ENCODE results near the gene NUAK1.

Gene NUAK1

DNA sequence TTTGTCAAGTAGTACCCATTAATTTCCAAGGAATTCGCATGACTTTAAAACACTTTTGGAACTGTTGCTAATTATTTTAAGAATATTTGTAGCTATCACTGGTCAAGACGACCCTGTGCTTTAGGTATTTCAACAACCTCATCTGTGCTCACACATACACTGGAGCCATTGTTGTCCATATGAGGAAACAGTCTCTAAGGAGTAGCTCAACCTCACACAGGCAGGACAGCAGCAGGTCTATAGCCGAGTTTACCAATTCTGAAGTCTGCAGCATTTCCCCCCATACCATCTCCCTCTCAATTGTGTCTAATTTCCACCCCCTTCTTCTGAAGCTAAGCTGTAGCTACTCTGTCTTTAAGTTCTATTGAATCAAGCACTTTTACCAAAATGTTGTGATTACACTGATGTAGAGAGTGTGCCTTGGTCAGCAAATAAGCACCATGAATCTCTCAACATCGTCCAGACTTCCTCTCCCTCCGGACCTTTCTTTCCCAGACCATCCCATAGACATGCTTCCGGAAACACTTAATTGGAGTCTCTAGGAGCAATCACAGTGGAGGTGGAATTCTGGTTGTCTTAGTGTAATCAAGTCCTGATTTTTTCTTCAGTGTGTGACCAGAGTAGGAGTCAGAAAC is 48.5 kb upstream of the NUAK1 start:
- peaks cover 7% of the 10 kb centered on the region for H3K27me3 ChIP-seq (ENCODE audit: insufficient read depth, poor library complexity, severe bottlenecking)
- H3K4me3 ChIP-seq (replicated peaks; ENCODE audit: insufficient read depth, low read length): no peak overlapping the region
- TF ChIP-seq POLR2AphosphoS5 (IDR thresholded peaks at IDR 0.05; ENCODE audit: low read depth) (no peak), GABPA (IDR thresholded peaks at IDR 0.05; ENCODE audit: low read depth) (no peak), SPI1 (IDR thresholded peaks at IDR 0.05; ENCODE audit: borderline replicate concordance, low read depth) (no peak)
- TF ChIP-seq, protein P1, sequence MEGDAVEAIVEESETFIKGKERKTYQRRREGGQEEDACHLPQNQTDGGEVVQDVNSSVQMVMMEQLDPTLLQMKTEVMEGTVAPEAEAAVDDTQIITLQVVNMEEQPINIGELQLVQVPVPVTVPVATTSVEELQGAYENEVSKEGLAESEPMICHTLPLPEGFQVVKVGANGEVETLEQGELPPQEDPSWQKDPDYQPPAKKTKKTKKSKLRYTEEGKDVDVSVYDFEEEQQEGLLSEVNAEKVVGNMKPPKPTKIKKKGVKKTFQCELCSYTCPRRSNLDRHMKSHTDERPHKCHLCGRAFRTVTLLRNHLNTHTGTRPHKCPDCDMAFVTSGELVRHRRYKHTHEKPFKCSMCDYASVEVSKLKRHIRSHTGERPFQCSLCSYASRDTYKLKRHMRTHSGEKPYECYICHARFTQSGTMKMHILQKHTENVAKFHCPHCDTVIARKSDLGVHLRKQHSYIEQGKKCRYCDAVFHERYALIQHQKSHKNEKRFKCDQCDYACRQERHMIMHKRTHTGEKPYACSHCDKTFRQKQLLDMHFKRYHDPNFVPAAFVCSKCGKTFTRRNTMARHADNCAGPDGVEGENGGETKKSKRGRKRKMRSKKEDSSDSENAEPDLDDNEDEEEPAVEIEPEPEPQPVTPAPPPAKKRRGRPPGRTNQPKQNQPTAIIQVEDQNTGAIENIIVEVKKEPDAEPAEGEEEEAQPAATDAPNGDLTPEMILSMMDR (IDR thresholded peaks at IDR 0.05; ENCODE audit: insufficient read depth, low read length): no peak
- TF ChIP-seq, protein P2, sequence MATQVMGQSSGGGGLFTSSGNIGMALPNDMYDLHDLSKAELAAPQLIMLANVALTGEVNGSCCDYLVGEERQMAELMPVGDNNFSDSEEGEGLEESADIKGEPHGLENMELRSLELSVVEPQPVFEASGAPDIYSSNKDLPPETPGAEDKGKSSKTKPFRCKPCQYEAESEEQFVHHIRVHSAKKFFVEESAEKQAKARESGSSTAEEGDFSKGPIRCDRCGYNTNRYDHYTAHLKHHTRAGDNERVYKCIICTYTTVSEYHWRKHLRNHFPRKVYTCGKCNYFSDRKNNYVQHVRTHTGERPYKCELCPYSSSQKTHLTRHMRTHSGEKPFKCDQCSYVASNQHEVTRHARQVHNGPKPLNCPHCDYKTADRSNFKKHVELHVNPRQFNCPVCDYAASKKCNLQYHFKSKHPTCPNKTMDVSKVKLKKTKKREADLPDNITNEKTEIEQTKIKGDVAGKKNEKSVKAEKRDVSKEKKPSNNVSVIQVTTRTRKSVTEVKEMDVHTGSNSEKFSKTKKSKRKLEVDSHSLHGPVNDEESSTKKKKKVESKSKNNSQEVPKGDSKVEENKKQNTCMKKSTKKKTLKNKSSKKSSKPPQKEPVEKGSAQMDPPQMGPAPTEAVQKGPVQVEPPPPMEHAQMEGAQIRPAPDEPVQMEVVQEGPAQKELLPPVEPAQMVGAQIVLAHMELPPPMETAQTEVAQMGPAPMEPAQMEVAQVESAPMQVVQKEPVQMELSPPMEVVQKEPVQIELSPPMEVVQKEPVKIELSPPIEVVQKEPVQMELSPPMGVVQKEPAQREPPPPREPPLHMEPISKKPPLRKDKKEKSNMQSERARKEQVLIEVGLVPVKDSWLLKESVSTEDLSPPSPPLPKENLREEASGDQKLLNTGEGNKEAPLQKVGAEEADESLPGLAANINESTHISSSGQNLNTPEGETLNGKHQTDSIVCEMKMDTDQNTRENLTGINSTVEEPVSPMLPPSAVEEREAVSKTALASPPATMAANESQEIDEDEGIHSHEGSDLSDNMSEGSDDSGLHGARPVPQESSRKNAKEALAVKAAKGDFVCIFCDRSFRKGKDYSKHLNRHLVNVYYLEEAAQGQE (IDR thresholded peaks at IDR 0.05; ENCODE audit: insufficient replicate concordance, low read depth): no peak
- no peak overlapping the region for H3K27ac ChIP-seq (replicated peaks)
- DNase-seq (ENCODE audit: low read depth in 1 of 2, low spot score in 1 of 2): no peak

DNA sequence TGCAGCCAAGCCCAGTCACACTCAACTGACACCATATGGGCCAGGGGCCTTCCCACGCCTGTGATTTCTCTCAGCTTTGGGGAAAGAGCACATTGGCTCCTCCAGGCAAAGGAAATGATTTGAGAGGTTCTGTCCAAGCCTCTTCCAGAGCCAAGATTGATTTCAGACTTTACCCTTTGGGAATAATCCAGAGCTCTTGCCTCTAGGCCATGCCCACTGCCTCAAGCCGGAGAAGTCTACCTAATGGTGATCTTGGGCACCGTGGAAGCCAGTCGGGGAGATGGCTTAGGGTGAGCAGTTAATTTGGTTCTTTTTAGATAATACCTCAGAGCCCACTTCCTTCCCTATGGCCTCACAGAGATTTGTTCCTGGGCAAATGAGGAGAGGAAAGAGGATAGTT is 45.0 kb upstream of the NUAK1 start:
- Histone ChIP-seq H3K27ac (replicated peaks) (no peak overlapping the region), H3K4me3 (replicated peaks; ENCODE audit: insufficient read depth, low read length) (no peak overlapping the region), H3K27me3 (ENCODE audit: insufficient read depth, poor library complexity, severe bottlenecking) (peaks cover 7% of the 10 kb centered on the region)
- no peak for DNase-seq (ENCODE audit: low read depth in 1 of 2, low spot score in 1 of 2)
- TF ChIP-seq POLR2AphosphoS5 (IDR thresholded peaks at IDR 0.05; ENCODE audit: low read depth) (no peak), SPI1 (IDR thresholded peaks at IDR 0.05; ENCODE audit: borderline replicate concordance, low read depth) (no peak), GABPA (IDR thresholded peaks at IDR 0.05; ENCODE audit: low read depth) (no peak)
- TF ChIP-seq, protein P1 (IDR thresholded peaks at IDR 0.05; ENCODE audit: insufficient read depth, low read length): no peak
- TF ChIP-seq, protein P2 (IDR thresholded peaks at IDR 0.05; ENCODE audit: insufficient replicate concordance, low read depth): no peak

DNA sequence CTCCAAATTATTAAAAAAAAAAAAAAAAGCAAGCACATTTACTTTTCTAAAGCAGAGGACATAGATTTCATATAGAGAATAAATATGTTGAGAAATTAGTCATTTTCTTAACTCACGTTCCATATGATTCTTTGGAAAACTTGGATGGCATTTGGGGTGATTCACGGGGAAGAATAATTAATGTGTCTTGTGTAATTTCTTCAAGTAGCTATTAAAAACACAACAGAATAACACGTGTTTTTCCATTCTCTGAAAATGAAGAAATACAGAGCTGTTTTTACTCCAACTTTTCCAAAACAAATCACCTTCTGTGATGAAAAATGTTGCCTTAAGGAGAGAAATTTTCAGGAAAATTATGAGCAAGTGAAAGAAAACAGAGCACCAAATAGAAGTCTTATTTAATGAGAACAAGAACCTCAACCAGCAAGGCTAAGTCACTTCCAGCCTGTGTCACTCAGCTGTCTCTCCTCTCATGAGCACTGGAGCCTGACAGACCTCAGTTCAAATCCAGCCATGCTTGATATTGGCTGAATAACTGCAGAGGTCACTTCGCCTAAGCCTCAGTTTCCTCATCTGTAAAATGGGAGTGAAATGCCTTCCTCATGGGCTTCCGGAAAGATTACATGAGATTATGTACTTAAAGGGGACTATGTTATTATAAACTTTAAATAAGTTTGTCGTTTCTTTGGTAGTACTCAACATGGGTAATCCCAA is 42.8 kb upstream of the NUAK1 start:
- peaks cover 7% of the 10 kb centered on the region for H3K27me3 ChIP-seq (ENCODE audit: insufficient read depth, poor library complexity, severe bottlenecking)
- TF ChIP-seq SPI1 (IDR thresholded peaks at IDR 0.05; ENCODE audit: borderline replicate concordance, low read depth) (no peak), GABPA (IDR thresholded peaks at IDR 0.05; ENCODE audit: low read depth) (no peak), POLR2AphosphoS5 (IDR thresholded peaks at IDR 0.05; ENCODE audit: low read depth) (no peak)
- TF ChIP-seq, protein P2 (IDR thresholded peaks at IDR 0.05; ENCODE audit: insufficient replicate concordance, low read depth): no peak
- TF ChIP-seq, protein P1 (IDR thresholded peaks at IDR 0.05; ENCODE audit: insufficient read depth, low read length): no peak
- H3K27ac ChIP-seq (replicated peaks): no peak overlapping the region
- H3K4me3 ChIP-seq (replicated peaks; ENCODE audit: insufficient read depth, low read length): no peak overlapping the region
- DNase-seq (ENCODE audit: low read depth in 1 of 2, low spot score in 1 of 2): no peak
